Left colon (tissue), 2 donors: Measurements from ENCODE around the gene BRD3. TPM values are rescaled to one million over a fixed set of nuclear protein-coding genes. Genes with fewer than 3 reads are reported as not detected.

Source experiments
- ATAC-seq: fragments of 200-7000 bp; cut with Tn5 transposase; one replicate; pipeline ENCODE4 v1.9.1; 2020; ENCODE audit warnings: mild to moderate bottlenecking, moderate library complexity
- DNase-seq, 2 donors: peaks; one replicate each; pipeline ENCODE4 v3.0.0-alpha.2; 2020
- intact Hi-C, 2 donors: fragments of 100-400 bp; cut with DNase I in 1 of 2; cut with micrococcal nuclease in 1 of 2; formaldehyde crosslinking; loops; one replicate each; pipeline versions ENCODE4 v1.11.2 to v1.14.0; 2022; cut with DNase I, micrococcal nuclease
- total RNA-seq, 2 donors: library from RNA; stranded (reverse); fragmentation: NEBNext Ultra II Directional; extraction: Animal tissue kit (Norgen Biotek cat#: 25700); gene quantifications; one replicate each; pipeline ENCODE4 v1.2.1, GENCODE V29; 2021
- donor health status: DM: no; HTN: no; CAD: no.
- donor health status: DM: yes; HTN: yes; CAD: no.

BRD3 gene
- total RNA-seq, 2 donors from 2014 or later, result 21.5 to 36.7 TPM

DNA sequence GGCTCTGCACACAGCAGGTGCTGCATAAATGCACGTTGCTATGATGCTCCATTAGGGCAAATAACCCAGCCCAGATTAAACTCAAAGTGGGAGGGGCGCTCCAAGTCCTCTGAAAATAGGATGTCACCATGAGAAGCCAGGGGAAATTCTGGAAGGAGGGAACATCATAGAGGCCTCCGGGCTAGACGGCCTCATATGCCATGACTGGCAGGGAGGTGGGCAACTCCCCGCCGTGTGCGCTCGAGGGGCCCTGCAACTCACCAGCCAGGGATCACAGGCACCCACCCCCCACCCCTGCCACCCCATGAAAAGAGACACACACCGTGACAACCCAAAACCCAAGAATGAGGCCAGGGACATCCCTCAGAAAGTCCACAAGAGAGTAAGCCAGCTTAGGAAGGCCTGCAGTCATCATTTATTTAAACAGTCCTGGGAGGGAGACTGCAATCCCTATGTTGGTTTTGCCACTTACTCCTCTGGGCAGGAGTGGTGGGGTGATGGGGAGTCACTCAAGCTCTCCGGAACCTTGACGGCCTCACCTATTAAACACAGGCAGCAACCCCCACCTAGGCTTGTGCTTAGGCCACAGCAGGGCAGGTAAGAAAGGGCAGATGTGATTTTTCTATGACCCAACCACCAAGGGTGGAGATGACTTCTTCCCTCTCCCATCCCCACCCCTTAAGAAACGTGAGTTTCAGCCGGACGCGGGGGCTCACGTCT, 79.7 kb downstream of the BRD3 start:
- intact Hi-C loops, result no loop called here
- no peak for DNase-seq
- ATAC-seq, result no peak

DNA sequence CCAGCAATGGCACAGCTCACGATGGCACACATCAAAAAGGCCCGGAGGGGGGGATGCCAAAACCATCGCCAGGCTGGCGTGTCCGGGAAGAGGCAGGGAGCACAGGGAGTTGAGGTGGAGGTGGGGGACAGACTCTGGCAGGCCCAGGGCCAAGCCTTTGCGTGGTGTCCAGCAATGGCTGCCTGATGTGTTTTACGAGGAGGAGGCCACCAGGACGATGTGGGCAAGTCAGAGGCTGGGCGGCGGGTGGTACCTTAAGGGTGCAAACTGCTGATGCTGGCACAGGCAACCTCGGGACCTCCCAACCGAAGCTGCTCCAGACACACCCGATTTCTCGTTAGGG, 80.4 kb downstream of the BRD3 start:
- intact Hi-C loops, result no loop called here
- no peak for DNase-seq
- ATAC-seq, result no peak

DNA sequence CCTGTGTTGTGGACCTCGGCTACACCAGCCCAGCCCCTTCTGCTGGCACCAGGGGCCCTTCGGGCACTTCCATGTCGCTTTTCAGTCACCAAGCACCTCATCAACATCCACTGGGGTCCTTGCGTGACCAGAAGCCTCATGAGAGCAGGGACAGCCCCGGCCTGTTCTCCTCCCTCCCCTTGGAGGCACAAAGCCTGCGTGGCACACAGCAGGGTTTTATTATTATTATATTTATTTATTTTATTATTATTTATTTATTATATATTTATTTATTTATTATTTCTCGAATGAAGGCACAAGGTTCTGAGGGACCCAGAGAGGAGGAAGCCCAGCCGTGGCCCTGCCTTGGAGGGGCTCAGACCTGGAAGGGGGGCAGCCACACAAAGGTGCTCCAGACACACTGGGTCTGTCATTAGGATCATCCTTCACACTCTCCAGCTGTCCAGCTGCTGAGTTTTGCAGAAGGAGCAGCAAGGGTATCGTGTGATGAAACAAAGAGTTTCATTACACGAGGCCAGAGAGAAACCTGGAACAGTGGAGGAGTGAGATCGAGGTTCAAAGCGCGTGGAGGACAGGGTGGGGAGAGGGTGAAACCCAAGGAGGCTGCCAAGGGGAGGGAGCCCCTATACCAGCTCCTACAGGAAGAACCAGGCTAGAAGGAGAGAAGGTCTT, 80.9 kb downstream of the BRD3 start:
- intact Hi-C loops, result no loop called here
- no peak for ATAC-seq
- DNase-seq, result no peak

DNA sequence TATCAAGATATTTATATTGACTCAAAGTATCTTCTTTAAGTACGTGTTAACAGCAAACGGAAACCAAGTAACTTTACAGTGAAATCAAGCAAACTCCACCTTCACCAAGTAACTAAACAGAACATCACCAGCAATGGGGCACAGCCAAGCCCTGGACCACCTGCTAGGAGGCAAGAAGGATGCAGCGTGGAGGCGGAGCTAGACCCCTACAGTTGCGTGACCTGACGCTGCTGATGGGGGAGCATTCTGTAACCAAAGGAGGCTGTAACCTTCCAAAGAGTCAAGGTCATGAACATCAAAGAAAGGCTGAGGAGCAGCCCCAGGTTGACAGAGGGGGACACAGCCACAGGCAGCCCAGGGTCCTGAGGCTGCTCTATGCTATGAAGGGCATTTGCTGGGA, 81.8 kb downstream of the BRD3 start:
- intact Hi-C loops, result no loop called here
- ATAC-seq, result no peak
- DNase-seq, result no peak

DNA sequence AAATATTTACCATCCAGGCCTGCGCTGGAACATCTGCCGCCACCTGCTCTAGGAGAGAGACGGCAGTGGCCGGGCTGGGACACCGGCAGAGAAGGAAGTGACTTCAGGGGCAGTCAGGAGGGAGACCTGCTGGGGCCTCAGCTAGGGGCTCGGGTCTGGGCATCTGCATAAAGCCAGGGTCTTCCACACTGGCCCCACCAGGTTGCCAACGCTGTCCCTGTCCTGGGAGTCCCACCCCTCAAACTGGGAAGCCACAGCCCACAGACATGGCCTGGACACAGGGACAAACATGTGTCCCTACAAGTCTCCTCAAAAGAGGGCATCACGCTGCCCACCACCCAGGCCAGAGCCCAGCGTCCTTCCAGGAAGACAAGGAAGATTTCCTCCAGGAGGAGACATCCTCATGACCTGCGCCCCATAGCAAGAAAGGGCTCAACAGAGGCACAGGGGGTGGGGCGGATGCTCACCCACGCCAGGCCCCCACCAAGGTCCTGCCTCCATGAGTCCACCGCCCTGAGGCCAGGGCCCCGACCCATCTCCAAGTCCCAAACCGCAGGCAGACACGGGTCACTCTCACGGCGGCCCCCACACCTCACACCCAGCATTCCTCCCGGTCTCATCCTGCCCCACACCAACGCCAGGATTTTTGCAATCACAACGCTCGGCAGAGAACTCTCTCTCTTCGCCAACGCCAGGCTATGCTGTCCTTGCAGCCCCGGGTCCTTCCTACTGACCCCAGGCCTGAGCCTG, 84.7 kb downstream of the BRD3 start:
- no peak for DNase-seq
- ATAC-seq, result no peak

DNA sequence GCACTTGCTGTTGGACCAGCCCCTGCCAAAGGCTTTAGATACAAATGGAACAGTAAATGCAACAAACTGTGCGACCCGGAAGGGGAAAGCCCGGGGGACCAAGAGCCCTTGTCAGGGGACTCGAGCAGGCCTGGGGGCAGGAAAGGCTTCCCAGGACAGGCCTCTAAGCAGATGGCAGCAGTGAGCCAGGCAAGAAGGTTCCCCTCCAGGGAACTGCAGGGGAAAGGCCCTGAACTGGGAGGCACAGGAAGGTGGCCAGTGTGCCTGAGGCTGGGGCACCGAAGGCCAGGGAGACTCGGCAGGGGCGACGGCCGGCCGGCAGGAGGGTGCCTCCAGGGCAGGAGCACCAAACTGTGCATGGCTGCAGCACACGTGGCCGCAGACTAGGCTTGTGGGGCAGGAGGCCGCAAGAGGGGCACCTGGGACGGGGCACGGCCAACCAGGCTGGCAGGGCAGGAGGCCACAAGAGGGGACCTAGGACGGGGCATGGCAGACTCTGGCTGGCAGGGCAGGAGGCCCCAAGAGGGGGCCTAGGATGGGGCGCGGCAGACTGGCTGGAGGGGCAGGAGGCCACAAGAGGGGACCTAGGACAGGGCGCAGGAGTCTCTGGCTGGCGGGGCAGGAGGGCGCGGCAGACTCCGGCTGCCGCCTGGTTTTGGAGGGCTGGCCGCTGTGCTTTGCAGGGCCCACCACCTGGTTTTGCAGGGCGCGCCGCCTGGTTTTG, 85.7 kb downstream of the BRD3 start:
- ATAC-seq (no peak), DNase-seq (no peak)
- intact Hi-C loops, result no loop called here

More for the DNA sequence above, 84.7 kb downstream of the BRD3 start:
- intact Hi-C loops, result no loop called here

DNA sequence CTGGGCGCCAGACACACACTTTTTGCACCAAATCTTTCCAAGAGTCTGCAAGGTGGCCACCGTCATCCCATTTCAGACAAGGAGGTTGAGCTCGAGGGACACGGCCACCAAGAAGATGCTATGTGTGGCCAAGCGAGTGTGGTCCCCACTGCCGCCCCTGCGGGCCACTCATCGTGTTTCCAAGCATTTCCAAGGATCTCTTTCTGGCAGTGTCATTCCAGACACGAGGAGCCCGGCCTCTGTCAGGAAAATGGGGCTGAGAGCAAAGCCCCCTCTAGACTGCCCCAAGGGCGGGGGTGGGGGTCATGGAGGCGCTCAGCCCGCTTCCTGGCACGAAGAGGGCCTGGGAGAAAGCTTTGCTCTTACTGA, 86.3 kb downstream of the BRD3 start:
- DNase-seq, result no peak
- intact Hi-C loops, result no loop called here
- ATAC-seq, result no peak

DNA sequence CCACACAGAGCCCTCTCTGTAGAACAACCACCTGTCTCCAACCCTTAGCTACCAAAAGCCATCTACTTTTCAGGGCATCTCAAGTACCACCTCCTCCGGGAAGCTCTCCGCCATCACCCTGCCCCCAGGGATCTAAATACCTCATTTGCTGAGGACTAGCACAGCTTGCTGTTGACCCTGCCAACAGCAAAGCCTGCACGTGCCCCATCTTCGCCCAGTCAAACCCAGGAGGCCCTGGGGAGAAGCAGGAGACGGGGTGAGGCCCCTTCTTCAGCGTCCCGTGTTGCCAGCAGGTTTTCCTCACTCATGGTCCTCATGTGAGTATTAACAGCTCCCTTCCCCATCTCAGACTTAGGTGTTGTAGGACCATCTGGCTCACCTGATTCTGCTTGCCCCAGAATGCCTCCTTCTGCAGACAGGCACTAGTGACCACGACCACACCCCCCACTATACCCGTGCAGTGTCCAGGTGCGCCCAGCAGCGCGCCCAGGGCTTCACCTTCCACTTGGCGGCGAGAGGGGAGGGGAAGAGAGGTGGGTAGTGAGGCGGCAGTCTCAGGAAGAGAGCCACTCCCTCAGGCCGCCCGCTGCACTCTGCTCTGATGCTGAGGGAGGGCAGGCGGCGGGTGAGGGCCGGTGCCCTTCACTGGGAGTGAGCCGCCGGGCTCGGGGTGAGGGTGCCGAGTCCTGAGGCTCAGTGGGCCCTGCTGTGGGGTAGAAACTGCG, 86.8 kb downstream of the BRD3 start:
- intact Hi-C loops, result no loop called here
- ATAC-seq (no peak), DNase-seq (no peak)

Other genes starting within 250 kb of the BRD3 start
- gene VAV2, start 75.7 kb downstream of the BRD3 start, total RNA-seq, result 10 to 100 TPM; 29.6 to 43.2 TPM
- gene BRD3OS, start 42.5 kb downstream of the BRD3 start, total RNA-seq, result 1 to 10 TPM; 2.9 to 6.4 TPM
- gene WDR5, start 68.1 kb upstream of the BRD3 start, total RNA-seq, result 10 to 100 TPM; 20.7 to 22.7 TPM
- gene RNU6ATAC, start 96.5 kb upstream of the BRD3 start, total RNA-seq, result 100 to 1,000 TPM; 121 to 147 TPM